ENCODE data around the gene NRAP.

DNA sequence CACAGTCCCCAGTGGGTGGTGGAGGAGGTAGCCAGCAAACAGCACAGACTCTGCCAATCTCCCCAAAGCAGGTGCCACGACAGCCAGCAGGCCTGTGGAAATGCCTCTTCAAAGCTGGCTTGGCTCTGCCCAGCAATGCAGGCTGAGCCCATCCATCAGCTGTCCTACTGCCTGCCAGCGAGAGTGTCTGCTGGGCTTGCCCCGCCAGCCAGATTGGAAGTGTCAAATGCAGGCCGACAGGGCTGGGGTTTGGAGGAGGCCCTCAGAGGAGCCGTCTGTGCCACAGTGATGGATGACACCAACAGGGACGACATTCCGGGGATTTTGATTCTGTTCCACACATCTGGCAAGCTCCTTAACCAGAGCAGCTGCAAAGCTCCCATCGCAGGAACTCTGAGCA is 94.3 kb downstream of the NRAP start:
- no peak for TF ChIP-seq POLR2A (IDR thresholded peaks at IDR 0.05)
- TF ChIP-seq, protein P1, sequence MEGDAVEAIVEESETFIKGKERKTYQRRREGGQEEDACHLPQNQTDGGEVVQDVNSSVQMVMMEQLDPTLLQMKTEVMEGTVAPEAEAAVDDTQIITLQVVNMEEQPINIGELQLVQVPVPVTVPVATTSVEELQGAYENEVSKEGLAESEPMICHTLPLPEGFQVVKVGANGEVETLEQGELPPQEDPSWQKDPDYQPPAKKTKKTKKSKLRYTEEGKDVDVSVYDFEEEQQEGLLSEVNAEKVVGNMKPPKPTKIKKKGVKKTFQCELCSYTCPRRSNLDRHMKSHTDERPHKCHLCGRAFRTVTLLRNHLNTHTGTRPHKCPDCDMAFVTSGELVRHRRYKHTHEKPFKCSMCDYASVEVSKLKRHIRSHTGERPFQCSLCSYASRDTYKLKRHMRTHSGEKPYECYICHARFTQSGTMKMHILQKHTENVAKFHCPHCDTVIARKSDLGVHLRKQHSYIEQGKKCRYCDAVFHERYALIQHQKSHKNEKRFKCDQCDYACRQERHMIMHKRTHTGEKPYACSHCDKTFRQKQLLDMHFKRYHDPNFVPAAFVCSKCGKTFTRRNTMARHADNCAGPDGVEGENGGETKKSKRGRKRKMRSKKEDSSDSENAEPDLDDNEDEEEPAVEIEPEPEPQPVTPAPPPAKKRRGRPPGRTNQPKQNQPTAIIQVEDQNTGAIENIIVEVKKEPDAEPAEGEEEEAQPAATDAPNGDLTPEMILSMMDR (IDR thresholded peaks at IDR 0.05): no peak
